GM19438 (cell line): ENCODE data around the gene GATA3.

Experiments used
- ATAC-seq: cut with Tn5 transposase; IDR thresholded peaks from one replicate; pipeline ENCODE4 v1.9.1; 2021; ENCODE audit warnings: low read depth; ENCODE audit not compliant: unreplicated experiment

Gene GATA3

GRCh38 chr10:8088504-8088903 is 34.0 kb downstream of the GATA3 start:
- ATAC-seq: no peak

GRCh38 chr10:8092428-8092827 is 37.9 kb downstream of the GATA3 start:
- ATAC-seq: no peak

- ATAC-seq: no peak
These were observed 41.5 kb downstream of the GATA3 start for GRCh38 chr10:8095959-8096358.

- no peak for ATAC-seq
These were observed 42.4 kb downstream of the GATA3 start for GRCh38 chr10:8096931-8097330.

- ATAC-seq: no peak
These were observed 45.9 kb downstream of the GATA3 start for GRCh38 chr10:8100366-8100765.

- no peak for ATAC-seq
These were observed 48.4 kb downstream of the GATA3 start for GRCh38 chr10:8102708-8103401.

GRCh38 chr10:8103543-8103942 is 49.1 kb downstream of the GATA3 start:
- ATAC-seq: no peak

- ATAC-seq: no peak
These were observed 49.5 kb downstream of the GATA3 start for GRCh38 chr10:8104005-8104404.

- no peak for ATAC-seq
These were observed 50.2 kb downstream of the GATA3 start for GRCh38 chr10:8104721-8105120.

GRCh38 chr10:8105932-8106331 is 51.4 kb downstream of the GATA3 start:
- no peak for ATAC-seq

GRCh38 chr10:8112230-8112905 is 57.9 kb downstream of the GATA3 start:
- ATAC-seq: no peak

- ATAC-seq: no peak
These were observed 58.5 kb downstream of the GATA3 start for GRCh38 chr10:8112942-8113442.

GRCh38 chr10:8113616-8114015 is 59.1 kb downstream of the GATA3 start:
- no peak for ATAC-seq

- no peak for ATAC-seq
These were observed 60.5 kb downstream of the GATA3 start for GRCh38 chr10:8114741-8115617.

GRCh38 chr10:8115618-8115980 is 61.1 kb downstream of the GATA3 start:
- ATAC-seq: no peak

- ATAC-seq: no peak
These were observed 62.0 kb downstream of the GATA3 start for GRCh38 chr10:8116474-8116873.

GRCh38 chr10:8116926-8117493 is 62.5 kb downstream of the GATA3 start:
- no peak for ATAC-seq

- no peak for ATAC-seq
These were observed 66.9 kb downstream of the GATA3 start for GRCh38 chr10:8121201-8121890.

- no peak for ATAC-seq
These were observed 68.3 kb downstream of the GATA3 start for GRCh38 chr10:8122611-8123369.

GRCh38 chr10:8124436-8124835 is 69.9 kb downstream of the GATA3 start:
- no peak for ATAC-seq
